Muscle layer of duodenum (tissue), 2 donors: ENCODE measurements around the gene TXNDC17.

Experiments used
- H3K27ac ChIP-seq: one replicate; pipeline ENCODE4 v1.7.0; 2013; ENCODE audit warnings: mild to moderate bottlenecking, low read length
- H3K27me3 ChIP-seq: one replicate; pipeline ENCODE4 v1.7.0; 2013; ENCODE audit warnings: low read depth, mild to moderate bottlenecking, control low read depth, low read length
- H3K36me3 ChIP-seq, 2 donors: one replicate each; pipeline ENCODE4 v1.7.0; 2013; ENCODE audit warnings: low read length in 2 of 2, control low read depth in 1 of 2, mild to moderate bottlenecking in 1 of 2; ENCODE audit not compliant: insufficient read depth in 2 of 2, control insufficient read depth in 1 of 2
- H3K4me1 ChIP-seq, 2 donors: one replicate each; pipeline ENCODE4 v1.7.0; 2013; ENCODE audit warnings: low read length in 2 of 2, mild to moderate bottlenecking in 2 of 2, control low read depth in 1 of 2, moderate library complexity in 1 of 2; ENCODE audit not compliant: insufficient read depth in 2 of 2, control insufficient read depth in 1 of 2
- H3K4me3 ChIP-seq, 2 donors: one replicate each; pipeline ENCODE4 v1.7.0; 2013; ENCODE audit warnings: low read length in 2 of 2, low read depth in 1 of 2, mild to moderate bottlenecking in 1 of 2
- H3K9me3 ChIP-seq, 2 donors: one replicate each; pipeline ENCODE4 v1.7.0; 2013; ENCODE audit warnings: low read length in 2 of 2, control low read depth in 1 of 2, mild to moderate bottlenecking in 1 of 2; ENCODE audit not compliant: control insufficient read depth in 1 of 2
- donor health status: healthy.

TXNDC17 gene

GRCh38 chr17:6605142-6605541 lies 35.7 kb upstream of the TXNDC17 start:
- Histone ChIP-seq H3K4me1 (peaks cover 0 to 4% of the 10 kb centered on the region in 2 donors), H3K27ac (no peak overlapping the region), H3K36me3 (peaks cover 44 to 50% of the 10 kb centered on the region in 2 donors), H3K4me3 (no peak overlapping the region), H3K27me3 (no peaks in the 10 kb centered on the region), H3K9me3 (no peaks in the 10 kb centered on the region)

GRCh38 chr17:6608321-6608720 lies 32.5 kb upstream of the TXNDC17 start:
- Histone ChIP-seq H3K27ac (no peak overlapping the region), H3K9me3 (no peaks in the 10 kb centered on the region), H3K36me3 (peaks cover 46 to 61% of the 10 kb centered on the region in 2 donors), H3K4me1 (peaks cover 0 to 4% of the 10 kb centered on the region in 2 donors), H3K27me3 (no peaks in the 10 kb centered on the region), H3K4me3 (no peak overlapping the region)

DNA sequence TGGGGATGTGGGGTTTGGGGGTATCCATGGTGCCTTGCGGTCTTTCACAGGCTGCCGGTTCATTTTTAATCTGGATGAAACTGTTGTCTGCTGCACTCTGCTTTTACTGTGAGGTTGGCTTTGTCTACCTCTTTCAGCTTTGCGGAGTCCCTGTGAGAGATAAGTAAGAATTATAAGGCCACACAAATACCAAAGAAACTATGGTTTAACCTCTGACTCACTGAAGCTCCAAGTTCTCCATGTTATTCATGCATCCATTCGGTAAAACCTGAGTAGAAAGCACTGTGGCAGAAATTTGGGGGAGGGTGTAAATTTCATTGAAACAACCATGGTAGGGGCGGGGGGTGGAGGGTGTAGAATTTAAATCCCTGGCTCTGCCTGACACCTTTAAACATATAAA lies 30.8 kb upstream of the TXNDC17 start:
- no peaks in the 10 kb centered on the region for H3K27me3 ChIP-seq
- no peaks in the 10 kb centered on the region for H3K9me3 ChIP-seq
- no peak overlapping the region for H3K4me3 ChIP-seq
- peaks cover 46 to 58% of the 10 kb centered on the region in 2 donors for H3K36me3 ChIP-seq
- no peak overlapping the region for H3K27ac ChIP-seq
- H3K4me1 ChIP-seq = no peaks in the 10 kb centered on the region

DNA sequence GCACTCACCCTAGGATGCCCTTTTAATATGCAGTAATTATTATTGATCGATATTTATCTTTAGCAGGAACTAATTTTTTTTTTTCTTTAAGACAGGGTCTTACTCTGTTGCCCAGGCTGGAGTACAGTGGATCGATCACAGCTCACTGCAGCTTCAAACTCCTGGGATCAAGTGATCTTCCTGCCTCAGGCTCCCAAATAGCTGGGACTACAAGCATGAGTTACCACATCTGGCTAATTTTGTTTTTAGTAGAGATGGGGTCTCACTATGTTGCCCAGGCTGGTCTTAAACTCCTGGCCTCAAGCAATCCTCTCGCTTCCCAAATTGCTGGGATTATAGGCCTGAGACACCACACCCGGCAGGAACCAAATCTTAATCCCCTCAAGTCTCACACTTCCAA lies 29.6 kb upstream of the TXNDC17 start:
- H3K36me3 ChIP-seq = peaks cover 35 to 49% of the 10 kb centered on the region in 2 donors
- H3K9me3 ChIP-seq = no peaks in the 10 kb centered on the region
- H3K27me3 ChIP-seq = no peaks in the 10 kb centered on the region
- H3K4me3 ChIP-seq = no peak overlapping the region
- H3K4me1 ChIP-seq = no peaks in the 10 kb centered on the region
- no peak overlapping the region for H3K27ac ChIP-seq

DNA sequence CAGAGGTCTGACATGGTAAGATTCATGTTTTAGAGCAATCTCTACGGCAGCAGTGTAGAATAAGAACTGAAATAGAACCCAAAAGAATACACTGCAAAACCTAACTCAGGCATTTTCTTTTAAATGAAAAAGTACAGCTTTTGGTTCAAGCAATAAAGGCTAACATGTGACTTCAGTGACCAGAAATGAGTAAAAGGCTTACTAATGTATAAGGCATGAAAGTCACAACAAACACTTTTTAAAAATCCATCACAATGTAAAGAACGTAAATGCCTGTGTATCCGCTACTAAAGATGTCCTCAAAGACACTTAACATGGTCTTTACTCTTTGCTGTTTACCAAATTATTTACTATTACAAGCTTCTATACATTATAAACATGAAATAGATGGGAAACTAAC lies 16.9 kb upstream of the TXNDC17 start:
- Histone ChIP-seq H3K4me1 (no peaks in the 10 kb centered on the region), H3K4me3 (no peak overlapping the region), H3K36me3 (peaks cover 35 to 49% of the 10 kb centered on the region in 2 donors), H3K9me3 (no peaks in the 10 kb centered on the region), H3K27me3 (no peaks in the 10 kb centered on the region), H3K27ac (no peak overlapping the region)

GRCh38 chr17:6626616-6627015 lies 14.2 kb upstream of the TXNDC17 start:
- H3K4me3 ChIP-seq = no peak overlapping the region
- peaks cover 38 to 52% of the 10 kb centered on the region in 2 donors for H3K36me3 ChIP-seq
- H3K4me1 ChIP-seq = no peaks in the 10 kb centered on the region
- H3K27me3 ChIP-seq = no peaks in the 10 kb centered on the region
- no peaks in the 10 kb centered on the region for H3K9me3 ChIP-seq
- no peak overlapping the region for H3K27ac ChIP-seq

DNA sequence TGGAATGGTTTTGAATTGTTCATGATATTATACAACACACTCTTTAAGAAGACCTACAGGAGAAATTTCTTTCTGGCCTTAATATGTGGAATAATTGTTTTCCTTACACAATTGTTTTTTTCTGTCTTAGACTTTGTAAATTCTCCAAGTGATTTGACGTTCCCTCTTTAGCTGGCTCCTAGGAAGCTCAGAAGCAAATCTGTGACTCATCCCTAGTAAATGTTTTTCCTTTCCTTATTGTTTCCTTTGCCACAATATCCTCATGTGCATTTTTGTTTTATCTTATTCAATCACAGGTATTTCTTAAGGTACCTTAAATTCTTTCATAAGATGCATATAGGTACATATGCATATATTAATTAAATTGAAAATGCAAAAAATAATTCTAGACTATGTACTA lies 13.8 kb upstream of the TXNDC17 start:
- no peaks in the 10 kb centered on the region for H3K4me1 ChIP-seq
- no peaks in the 10 kb centered on the region for H3K9me3 ChIP-seq
- no peaks in the 10 kb centered on the region for H3K27me3 ChIP-seq
- no peak overlapping the region for H3K27ac ChIP-seq
- no peak overlapping the region for H3K4me3 ChIP-seq
- peaks cover 34 to 50% of the 10 kb centered on the region in 2 donors for H3K36me3 ChIP-seq

GRCh38 chr17:6630390-6630789 lies 10.5 kb upstream of the TXNDC17 start:
- H3K27me3 ChIP-seq = no peaks in the 10 kb centered on the region
- peaks cover 38 to 55% of the 10 kb centered on the region in 2 donors for H3K36me3 ChIP-seq
- H3K4me1 ChIP-seq = no peaks in the 10 kb centered on the region
- H3K27ac ChIP-seq = no peak overlapping the region
- H3K9me3 ChIP-seq = no peaks in the 10 kb centered on the region
- no peak overlapping the region for H3K4me3 ChIP-seq

GRCh38 chr17:6632530-6632929 lies 8.3 kb upstream of the TXNDC17 start:
- Histone ChIP-seq H3K4me3 (no peak overlapping the region), H3K4me1 (no peaks in the 10 kb centered on the region), H3K36me3 (peaks cover 29 to 42% of the 10 kb centered on the region in 2 donors), H3K9me3 (no peaks in the 10 kb centered on the region), H3K27ac (no peak overlapping the region), H3K27me3 (no peaks in the 10 kb centered on the region)

GRCh38 chr17:6633263-6633662 lies 7.6 kb upstream of the TXNDC17 start:
- peaks cover 0 to under 1% of the 10 kb centered on the region in 2 donors for H3K4me1 ChIP-seq
- H3K9me3 ChIP-seq = no peaks in the 10 kb centered on the region
- no peak overlapping the region for H3K27ac ChIP-seq
- no peaks in the 10 kb centered on the region for H3K27me3 ChIP-seq
- H3K36me3 ChIP-seq = peaks cover 22 to 35% of the 10 kb centered on the region in 2 donors
- no peak overlapping the region for H3K4me3 ChIP-seq

DNA sequence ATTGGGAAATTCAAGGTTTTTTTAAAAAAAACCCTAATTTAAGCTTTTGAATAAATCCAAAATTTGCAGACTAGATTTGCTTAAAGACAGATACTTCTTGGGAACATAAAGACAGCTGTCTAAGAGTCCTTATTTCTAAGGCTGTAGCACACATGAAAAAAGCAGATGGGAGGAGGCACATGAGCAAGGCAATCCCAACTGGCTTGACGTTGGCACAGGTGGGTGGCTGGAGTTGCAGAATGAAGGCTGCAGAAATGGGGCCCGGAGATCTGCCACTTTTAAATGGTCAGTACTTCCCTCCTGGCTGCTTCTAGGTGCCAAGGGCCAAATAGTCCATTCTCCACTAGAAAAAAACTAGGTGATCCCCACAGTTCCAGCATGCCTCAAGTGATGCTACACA lies 4.8 kb upstream of the TXNDC17 start:
- Histone ChIP-seq H3K27ac (no peak overlapping the region), H3K36me3 (peaks cover 15 to 25% of the 10 kb centered on the region in 2 donors), H3K4me1 (peaks cover 0 to 15% of the 10 kb centered on the region in 2 donors), H3K9me3 (no peaks in the 10 kb centered on the region), H3K27me3 (no peaks in the 10 kb centered on the region), H3K4me3 (no peak overlapping the region)

- peaks cover 0 to 20% of the 10 kb centered on the region in 2 donors for H3K4me1 ChIP-seq
- H3K36me3 ChIP-seq = peaks cover 15 to 20% of the 10 kb centered on the region in 2 donors
These were observed 4.0 kb upstream of the TXNDC17 start for GRCh38 chr17:6636616-6637457.

More at GRCh38 chr17:6636616-6637457, 4.0 kb upstream of the TXNDC17 start:
- Histone ChIP-seq H3K27ac (no peak overlapping the region), H3K9me3 (no peaks in the 10 kb centered on the region), H3K4me3 (no peak overlapping the region), H3K27me3 (no peaks in the 10 kb centered on the region)
